Smooth muscle cell (in vitro differentiated cells): Measurements from ENCODE around the gene DVL1. TPM values are rescaled to one million over a fixed set of nuclear protein-coding genes. Genes with fewer than 3 reads are reported as not detected.

Source experiments
- DNase-seq: peaks from one replicate; lab custom pipeline; 2025; ENCODE audit not compliant: unreplicated experiment; lab: John Stamatoyannopoulos, UW
- H2AFZ ChIP-seq: fragments of 200-600 bp; sonication (generic); 2 replicates; pipeline ENCODE4 v1.6.0; 2016; ENCODE audit warnings: antibody characterized with exemption, low read depth, mild to moderate bottlenecking
- H3F3A ChIP-seq: fragments of 200-600 bp; sonication (generic); 2 replicates; pipeline ENCODE4 v1.6.0; 2017; ENCODE audit warnings: antibody characterized with exemption, low read depth
- H3K27ac ChIP-seq: fragments of 200-600 bp; sonication (generic); 2 replicates; pipeline ENCODE4 v1.5.1; 2016; ENCODE audit warnings: low read depth, mild to moderate bottlenecking
- H3K27me3 ChIP-seq: fragments of 200-600 bp; sonication (generic); 2 replicates; pipeline ENCODE4 v1.6.1; 2016; ENCODE audit warnings: low read depth, mild to moderate bottlenecking
- H3K36me3 ChIP-seq: fragments of 200-600 bp; sonication (generic); 2 replicates; pipeline ENCODE4 v1.5.1; 2016; ENCODE audit warnings: low read depth
- H3K4me1 ChIP-seq: fragments of 200-600 bp; sonication (generic); 2 replicates; pipeline ENCODE4 v1.5.1; 2016; ENCODE audit warnings: low read depth
- H3K4me2 ChIP-seq: fragments of 200-600 bp; sonication (generic); 2 replicates; pipeline ENCODE4 v1.6.0; 2016; ENCODE audit warnings: mild to moderate bottlenecking
- H3K4me3 ChIP-seq: fragments of 200-600 bp; sonication (generic); 2 replicates; pipeline ENCODE4 v1.5.1; 2016; ENCODE audit warnings: mild to moderate bottlenecking
- H3K79me2 ChIP-seq: fragments of 200-600 bp; sonication (generic); 2 replicates; pipeline ENCODE4 v1.6.0; 2016; ENCODE audit warnings: low read depth, mild to moderate bottlenecking
- H3K9ac ChIP-seq: fragments of 200-600 bp; sonication (generic); 2 replicates; pipeline ENCODE4 v1.6.0; 2016; ENCODE audit warnings: low read depth
- H3K9me3 ChIP-seq: fragments of 200-600 bp; sonication (generic); replicated peaks from 2 replicates; pipeline ENCODE4 v1.5.1; 2016; ENCODE audit warnings: low read depth
- H4K20me1 ChIP-seq: fragments of 200-600 bp; sonication (generic); 2 replicates; pipeline ENCODE4 v1.6.0; 2016; ENCODE audit warnings: low read depth
- CTCF ChIP-seq: fragments of 200-600 bp; sonication (generic); IDR thresholded peaks from 2 replicates; pipeline ENCODE4 v1.5.1; 2017; ENCODE audit warnings: borderline replicate concordance, mild to moderate bottlenecking, antibody characterized with exemption; ENCODE audit not compliant: insufficient read depth, poor library complexity, severe bottlenecking
- WGBS: methylation state at CpG from one replicate; pipeline ENCODE4 v1.1.7; 2016; ENCODE audit warnings: low lambda C conversion rate; 5-methylcytosine and 5-hydroxymethylcytosine counted together
- polyA plus RNA-seq: library from polyadenylated mRNA; unstranded; fragments of >200 nt; fragmentation: Nextera tagmentation; extraction: Ambion mirVana; gene quantifications from 2 replicates; pipeline ENCODE4 v1.2.1, GENCODE V29; 2016
- total RNA-seq: library from RNA; depleted of rRNA; stranded (reverse); fragments of >200 nt; gene quantifications from 2 replicates; pipeline ENCODE4 v1.2.3, GENCODE V29; 2014

Gene DVL1
- total and polyA plus RNA-seq, 2 experiments from 2014 or later: 28.5 to 28.7 TPM

GRCh38 chr1:1347026-1347595 lies 2.1 kb downstream of the DVL1 start:
- Histone ChIP-seq H3K79me2 (peaks cover 57% of the 10 kb centered on the region), H2AFZ (no peak overlapping the region), H3F3A (peaks cover under 1% of the 10 kb centered on the region), H3K4me1 (peaks cover 12% of the 10 kb centered on the region), H3K9ac (peak overlapping the region; percentile 47), H3K4me2 (peak overlapping the region; percentile 97), H3K9me3 (no peaks in the 10 kb centered on the region), H3K27ac (no peak overlapping the region), H3K4me3 (peak overlapping the region; percentile 72), H4K20me1 (peaks cover 71% of the 10 kb centered on the region), H3K36me3 (no peaks in the 10 kb centered on the region), H3K27me3 (no peaks in the 10 kb centered on the region)
- no peak for DNase-seq
- TF ChIP-seq CTCF: no peak
- 87% methylated on average over 10 of the region's 10 CpGs for WGBS

- H3K9ac ChIP-seq: no peak overlapping the region
- peaks cover 57% of the 10 kb centered on the region for H3K79me2 ChIP-seq
- no peak overlapping the region for H3K4me3 ChIP-seq
- H3K4me1 ChIP-seq: peaks cover 12% of the 10 kb centered on the region
- no peak overlapping the region for H3K4me2 ChIP-seq
- no peaks in the 10 kb centered on the region for H3F3A ChIP-seq
- DNase-seq: no peak
- TF ChIP-seq CTCF: no peak
- H4K20me1 ChIP-seq: peaks cover 71% of the 10 kb centered on the region
- no peak overlapping the region for H2AFZ ChIP-seq
- no peaks in the 10 kb centered on the region for H3K36me3 ChIP-seq
- WGBS: 92% methylated on average over 10 of the region's 10 CpGs
- H3K27ac ChIP-seq: no peak overlapping the region
- no peaks in the 10 kb centered on the region for H3K27me3 ChIP-seq
- no peaks in the 10 kb centered on the region for H3K9me3 ChIP-seq
These were observed 2.7 kb downstream of the DVL1 start for GRCh38 chr1:1346501-1346890.

- Histone ChIP-seq H4K20me1 (peaks cover 75% of the 10 kb centered on the region), H3K27ac (peak overlapping the region; percentile 77), H3K36me3 (no peaks in the 10 kb centered on the region), H3K4me3 (no peak overlapping the region), H3K9me3 (no peaks in the 10 kb centered on the region), H3K9ac (no peak overlapping the region), H3F3A (no peaks in the 10 kb centered on the region), H3K27me3 (no peaks in the 10 kb centered on the region), H3K4me2 (no peak overlapping the region), H2AFZ (no peak overlapping the region), H3K4me1 (peaks cover 12% of the 10 kb centered on the region), H3K79me2 (peaks cover 57% of the 10 kb centered on the region)
- DNase-seq: no peak
- TF ChIP-seq CTCF: no peak
- WGBS: 98% methylated on average over 12 of the region's 12 CpGs
These were observed 3.2 kb downstream of the DVL1 start for GRCh38 chr1:1345860-1346500.

GRCh38 chr1:1345384-1345783 lies 3.8 kb downstream of the DVL1 start:
- H3F3A ChIP-seq: no peaks in the 10 kb centered on the region
- peaks cover 12% of the 10 kb centered on the region for H3K4me1 ChIP-seq
- 95% methylated on average over 10 of the region's 16 CpGs for WGBS
- DNase-seq: no peak
- H2AFZ ChIP-seq: no peak overlapping the region
- H3K9ac ChIP-seq: peak overlapping the region; percentile 47
- H3K4me2 ChIP-seq: no peak overlapping the region
- no peaks in the 10 kb centered on the region for H3K27me3 ChIP-seq
- peaks cover 80% of the 10 kb centered on the region for H4K20me1 ChIP-seq
- no peaks in the 10 kb centered on the region for H3K9me3 ChIP-seq
- H3K4me3 ChIP-seq: no peak overlapping the region
- H3K36me3 ChIP-seq: no peaks in the 10 kb centered on the region
- H3K79me2 ChIP-seq: peaks cover 57% of the 10 kb centered on the region
- no peak for TF ChIP-seq CTCF
- H3K27ac ChIP-seq: peak overlapping the region; percentile 77
